ENCODE measurements around the gene VPS4B.

GRCh38 chr18:63460414-63460813 is 38.1 kb upstream of the VPS4B start:
- TF ChIP-seq CTCF (IDR thresholded peaks at IDR 0.05), result no peak
- no peak for TF ChIP-seq ZFX (IDR thresholded peaks at IDR 0.05; ENCODE audit: borderline replicate concordance)
